PFSK-1 (cell line): ENCODE measurements around the gene ZNF12.

Experiments used
- POLR2AphosphoS5 ChIP-seq: IDR thresholded peaks from 2 replicates; pipeline ENCODE4 v1.6.1; 2012; ENCODE audit warnings: low read depth, mild to moderate bottlenecking, control low read depth, low read length, moderate library complexity
- SIN3A ChIP-seq: IDR thresholded peaks from 2 replicates; pipeline ENCODE4 v1.6.1; 2012; ENCODE audit warnings: mild to moderate bottlenecking, low read length, moderate library complexity, borderline replicate concordance; ENCODE audit not compliant: insufficient read depth
- TAF1 ChIP-seq: IDR thresholded peaks from 2 replicates; pipeline ENCODE4 v1.6.1; 2012; ENCODE audit warnings: low read length, control low read depth, borderline replicate concordance; ENCODE audit not compliant: insufficient read depth
- TF ChIP-seq, protein P1 (sequence below), 2 experiments: IDR thresholded peaks; 2 replicates each; pipeline versions ENCODE4 v1.6.1 to v1.8.0; 2011 to 2012; ENCODE audit warnings: low read depth in 2 of 2, low read length in 2 of 2, control low read depth in 1 of 2, inconsistent platforms in 1 of 2, mild to moderate bottlenecking in 1 of 2, moderate library complexity in 1 of 2; ENCODE audit not compliant: insufficient read depth in 1 of 2

- TF ChIP-seq, protein P1, sequence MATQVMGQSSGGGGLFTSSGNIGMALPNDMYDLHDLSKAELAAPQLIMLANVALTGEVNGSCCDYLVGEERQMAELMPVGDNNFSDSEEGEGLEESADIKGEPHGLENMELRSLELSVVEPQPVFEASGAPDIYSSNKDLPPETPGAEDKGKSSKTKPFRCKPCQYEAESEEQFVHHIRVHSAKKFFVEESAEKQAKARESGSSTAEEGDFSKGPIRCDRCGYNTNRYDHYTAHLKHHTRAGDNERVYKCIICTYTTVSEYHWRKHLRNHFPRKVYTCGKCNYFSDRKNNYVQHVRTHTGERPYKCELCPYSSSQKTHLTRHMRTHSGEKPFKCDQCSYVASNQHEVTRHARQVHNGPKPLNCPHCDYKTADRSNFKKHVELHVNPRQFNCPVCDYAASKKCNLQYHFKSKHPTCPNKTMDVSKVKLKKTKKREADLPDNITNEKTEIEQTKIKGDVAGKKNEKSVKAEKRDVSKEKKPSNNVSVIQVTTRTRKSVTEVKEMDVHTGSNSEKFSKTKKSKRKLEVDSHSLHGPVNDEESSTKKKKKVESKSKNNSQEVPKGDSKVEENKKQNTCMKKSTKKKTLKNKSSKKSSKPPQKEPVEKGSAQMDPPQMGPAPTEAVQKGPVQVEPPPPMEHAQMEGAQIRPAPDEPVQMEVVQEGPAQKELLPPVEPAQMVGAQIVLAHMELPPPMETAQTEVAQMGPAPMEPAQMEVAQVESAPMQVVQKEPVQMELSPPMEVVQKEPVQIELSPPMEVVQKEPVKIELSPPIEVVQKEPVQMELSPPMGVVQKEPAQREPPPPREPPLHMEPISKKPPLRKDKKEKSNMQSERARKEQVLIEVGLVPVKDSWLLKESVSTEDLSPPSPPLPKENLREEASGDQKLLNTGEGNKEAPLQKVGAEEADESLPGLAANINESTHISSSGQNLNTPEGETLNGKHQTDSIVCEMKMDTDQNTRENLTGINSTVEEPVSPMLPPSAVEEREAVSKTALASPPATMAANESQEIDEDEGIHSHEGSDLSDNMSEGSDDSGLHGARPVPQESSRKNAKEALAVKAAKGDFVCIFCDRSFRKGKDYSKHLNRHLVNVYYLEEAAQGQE (IDR thresholded peaks at IDR 0.05; ENCODE audit: insufficient read depth in 1 of 2, low read depth in 2 of 2, low read length in 2 of 2), result no peak
- no peak for TF ChIP-seq POLR2AphosphoS5
- TF ChIP-seq TAF1, result no peak
- no peak for TF ChIP-seq SIN3A
Observed at GRCh38 chr7:6644728-6645127, 62.0 kb downstream of the ZNF12 start.
